ENCODE results near the gene NHERF2.
A peak's percentile ranks its signal among the peaks of the same experiment; 100 is the strongest.
"Not testable (repeated sequence)": the region's sequence is repeated elsewhere in the genome, so short reads cannot be mapped to it uniquely, and the experiment has no call there.

The NHERF2 gene

DNA sequence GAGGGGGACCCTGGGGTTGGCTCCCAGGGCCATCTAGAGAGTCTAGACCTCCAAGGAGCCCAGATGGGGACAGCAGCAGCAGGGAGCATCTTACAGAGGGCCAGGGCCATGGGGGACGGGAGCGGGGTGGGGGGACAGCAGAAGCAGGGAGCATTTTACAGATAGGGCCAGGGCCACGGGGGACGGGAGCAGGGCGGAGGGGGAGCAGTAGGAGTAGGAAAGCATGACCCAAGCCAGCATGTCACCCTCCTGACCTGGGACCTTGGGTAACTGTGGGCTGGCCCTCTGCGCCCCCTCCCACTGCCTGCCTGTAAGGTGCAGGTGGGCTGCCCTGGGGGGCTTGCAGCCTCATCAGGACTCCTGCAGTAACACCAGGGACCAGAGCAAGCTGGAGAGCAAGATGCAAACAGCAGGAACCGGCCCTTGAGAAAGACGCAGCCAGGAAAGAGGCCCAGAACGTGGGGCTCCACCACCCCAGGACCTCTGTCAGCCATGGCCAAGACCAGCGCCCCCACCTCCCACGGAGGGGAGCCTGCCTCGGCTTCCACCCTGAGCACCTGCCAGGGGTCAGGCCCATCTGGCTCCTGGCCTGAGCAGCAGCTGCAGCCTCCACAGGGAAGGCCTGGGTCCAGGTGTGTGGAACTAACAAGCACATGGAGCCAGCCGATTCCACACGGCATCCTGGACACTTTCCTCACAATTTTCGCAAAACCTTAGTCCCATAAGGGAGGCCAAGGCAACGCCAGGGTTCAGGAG lies 19.4 kb upstream of the NHERF2 start:
- DNase-seq = no peak

DNA sequence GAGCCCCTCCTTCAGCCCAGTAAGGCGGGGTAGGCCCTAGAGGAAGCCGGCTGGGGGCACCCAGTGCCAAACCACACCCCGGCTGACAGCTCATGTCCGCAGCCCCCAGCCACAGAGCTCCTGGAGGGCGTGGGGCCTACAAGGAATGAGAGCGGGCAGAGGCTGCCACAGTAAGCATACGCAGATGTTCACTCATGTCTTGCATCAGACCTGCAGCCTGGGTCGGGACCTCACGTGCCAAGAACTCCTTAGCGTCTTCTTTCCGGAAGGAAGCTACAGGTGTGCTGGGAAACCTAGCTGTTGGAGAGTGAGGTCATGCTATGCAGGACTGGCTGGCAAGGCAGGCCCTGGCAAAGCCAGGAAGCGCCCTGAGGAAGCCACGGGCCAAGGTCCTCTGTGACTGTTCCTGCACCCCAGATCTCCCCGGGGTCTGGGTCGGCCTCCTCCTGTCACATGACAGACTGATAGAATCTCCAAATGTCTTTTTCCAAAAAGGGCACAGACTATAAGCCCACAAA lies 18.6 kb upstream of the NHERF2 start:
- no peak for DNase-seq

- peak; percentile 53 for DNase-seq
Measured at GRCh38 chr16:2008631-2009163, 18.0 kb upstream of the NHERF2 start.

GRCh38 chr16:2009164-2009711 lies 17.5 kb upstream of the NHERF2 start:
- no peak for DNase-seq

- peak; percentile 91 for DNase-seq
Measured at GRCh38 chr16:2009791-2010510, 16.8 kb upstream of the NHERF2 start, which contains the start of gene ZNF598. Gene ZNF598 (minus strand): TSS chr16:2009821.

- not testable (repeated sequence) for DNase-seq
Measured at GRCh38 chr16:2011726-2012125, 15.0 kb upstream of the NHERF2 start.

GRCh38 chr16:2013527-2013926 lies 13.2 kb upstream of the NHERF2 start:
- no peak for DNase-seq

- peak; percentile 92 for DNase-seq
Measured at GRCh38 chr16:2015117-2015946, 11.4 kb upstream of the NHERF2 start.

DNA sequence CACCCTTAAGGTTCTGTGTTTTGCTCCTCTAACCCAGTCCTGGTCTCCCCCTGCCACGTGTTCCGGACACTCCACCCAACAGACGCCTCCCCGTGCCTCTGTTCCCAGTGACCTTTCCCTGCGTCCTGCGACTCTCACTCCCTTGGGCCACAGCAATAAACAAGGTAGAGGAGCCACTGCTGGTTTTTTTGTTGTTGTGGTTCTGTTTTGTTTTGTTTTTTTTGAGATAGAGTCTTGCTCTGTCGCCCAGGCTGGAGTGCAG lies 10.8 kb upstream of the NHERF2 start:
- DNase-seq = no peak

DNA sequence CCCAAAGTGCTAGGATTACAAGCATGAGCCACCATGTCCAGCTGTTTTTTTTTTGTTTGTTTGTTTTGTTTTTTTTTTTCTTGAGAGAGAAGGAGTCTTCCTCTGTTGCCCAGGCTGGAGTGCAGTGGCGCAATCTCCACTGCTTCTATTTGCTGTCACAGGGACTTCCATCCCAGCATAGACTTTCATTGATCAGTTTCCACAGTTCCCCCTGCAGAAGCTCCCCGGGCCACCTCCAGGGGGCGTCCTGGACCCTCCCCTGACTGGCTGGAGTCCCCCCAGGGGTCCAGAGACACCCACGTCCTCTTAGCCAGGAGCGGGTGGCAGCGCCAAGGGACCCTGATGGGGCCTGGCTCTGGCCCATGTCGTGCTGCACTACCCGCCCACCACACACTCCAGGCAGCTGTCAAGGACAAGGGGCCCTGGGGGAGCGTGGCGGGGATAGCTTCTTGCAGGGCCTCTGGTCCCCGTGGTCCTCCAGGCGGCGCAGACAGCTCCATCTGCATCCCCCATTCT lies 10.2 kb upstream of the NHERF2 start:
- peak; percentile 63 for DNase-seq

DNA sequence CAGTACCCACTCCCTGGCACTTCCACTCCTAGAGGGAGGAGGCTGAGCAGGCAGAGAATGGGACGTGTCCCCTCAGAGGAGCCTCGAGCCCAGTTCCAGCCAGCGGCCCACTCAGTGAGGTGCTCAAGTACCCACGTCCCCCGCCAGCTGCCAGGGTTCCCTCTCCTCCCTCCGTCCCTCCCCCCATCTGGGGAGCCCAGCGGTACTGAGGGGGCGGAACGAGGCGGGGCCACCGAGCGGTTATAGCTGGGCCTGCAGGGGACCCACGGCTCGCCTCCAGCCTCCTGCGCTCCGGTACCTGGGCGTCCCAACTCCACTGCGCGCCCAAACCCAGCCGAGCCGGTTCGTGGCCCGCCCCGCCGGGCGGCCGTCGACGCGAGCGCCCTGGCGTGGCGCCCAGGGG lies 7.2 kb upstream of the NHERF2 start, which contains the start of gene NPW:
TSS of gene NPW (plus strand) at position 268 of the 403 bp plus-strand sequence.
- peak; percentile 78 for DNase-seq

- DNase-seq = peak; percentile 55
Measured at GRCh38 chr16:2019921-2020831, 6.5 kb upstream of the NHERF2 start.

DNA sequence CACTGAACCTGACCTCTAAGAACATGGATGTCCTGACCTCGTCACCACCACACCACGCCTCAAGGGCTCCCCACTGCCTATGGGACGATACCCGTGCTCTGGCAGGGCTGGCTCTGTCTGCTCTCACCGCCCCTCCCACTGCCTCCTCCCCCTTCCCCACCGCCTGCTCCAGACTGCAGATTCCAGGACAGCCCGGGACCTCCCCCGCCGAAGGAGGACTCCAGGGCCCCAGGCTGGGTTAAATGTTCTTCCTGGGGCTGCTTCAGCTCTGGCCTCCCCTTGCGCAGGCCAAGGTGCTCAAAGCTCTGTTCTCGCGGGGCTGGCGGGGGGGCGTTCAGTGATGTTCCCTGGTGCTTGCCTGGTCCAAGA lies 4.0 kb upstream of the NHERF2 start:
- DNase-seq = no peak

- peak; percentile 94 for DNase-seq
Measured at GRCh38 chr16:2023092-2024031, 3.3 kb upstream of the NHERF2 start.

- no peak for DNase-seq
Measured at GRCh38 chr16:2024032-2024420, 2.7 kb upstream of the NHERF2 start.

DNA sequence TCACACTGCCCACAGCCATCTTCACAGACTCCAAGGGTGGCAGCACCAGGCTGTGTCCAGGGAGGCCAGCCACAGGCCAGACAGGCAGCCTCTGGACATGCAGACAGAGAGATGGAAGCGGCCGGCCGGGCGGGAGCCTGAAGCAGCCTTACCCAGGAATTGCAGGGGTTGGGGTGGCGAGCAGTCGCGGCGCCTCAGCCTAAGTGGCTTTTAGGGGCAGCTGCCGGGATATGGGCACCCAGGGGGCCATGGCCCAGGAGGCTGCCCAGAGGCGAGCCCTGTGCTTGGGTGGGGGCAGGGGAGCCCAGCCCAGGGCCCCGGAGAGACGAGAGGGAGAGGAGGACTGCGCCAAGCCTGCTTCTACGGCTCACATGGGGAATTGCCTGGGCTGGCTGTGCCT lies 1.5 kb upstream of the NHERF2 start:
- DNase-seq = no peak

DNA sequence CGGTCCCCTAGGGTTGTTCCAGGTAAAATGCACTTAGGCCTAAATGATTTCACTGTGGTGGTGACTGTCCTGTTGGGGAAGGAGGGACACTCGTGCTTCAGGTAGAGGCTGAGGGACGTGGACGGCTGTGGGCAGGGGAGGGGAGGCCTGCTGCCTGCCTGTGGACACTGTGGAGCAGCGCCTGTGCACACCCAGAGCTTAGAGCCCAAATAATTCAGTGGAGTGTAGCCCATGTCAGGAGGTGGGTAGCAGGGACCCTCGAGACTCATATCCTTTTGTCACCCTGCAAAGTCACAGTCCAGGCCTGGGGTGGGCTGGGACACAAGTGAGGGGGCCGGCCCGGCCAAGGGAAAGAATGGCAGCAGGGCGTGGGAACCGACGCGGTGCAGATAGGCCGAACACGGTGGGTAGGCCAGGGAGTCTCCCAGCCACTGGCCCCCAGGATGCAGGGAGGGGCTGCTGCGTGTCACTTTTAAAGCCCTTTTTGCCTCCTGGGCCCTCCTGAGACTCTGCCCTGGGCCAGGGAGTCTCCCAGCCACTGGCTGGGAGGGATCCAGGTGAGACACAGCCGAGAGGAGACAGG lies 733 bp upstream of the NHERF2 start:
- DNase-seq = no peak

DNA sequence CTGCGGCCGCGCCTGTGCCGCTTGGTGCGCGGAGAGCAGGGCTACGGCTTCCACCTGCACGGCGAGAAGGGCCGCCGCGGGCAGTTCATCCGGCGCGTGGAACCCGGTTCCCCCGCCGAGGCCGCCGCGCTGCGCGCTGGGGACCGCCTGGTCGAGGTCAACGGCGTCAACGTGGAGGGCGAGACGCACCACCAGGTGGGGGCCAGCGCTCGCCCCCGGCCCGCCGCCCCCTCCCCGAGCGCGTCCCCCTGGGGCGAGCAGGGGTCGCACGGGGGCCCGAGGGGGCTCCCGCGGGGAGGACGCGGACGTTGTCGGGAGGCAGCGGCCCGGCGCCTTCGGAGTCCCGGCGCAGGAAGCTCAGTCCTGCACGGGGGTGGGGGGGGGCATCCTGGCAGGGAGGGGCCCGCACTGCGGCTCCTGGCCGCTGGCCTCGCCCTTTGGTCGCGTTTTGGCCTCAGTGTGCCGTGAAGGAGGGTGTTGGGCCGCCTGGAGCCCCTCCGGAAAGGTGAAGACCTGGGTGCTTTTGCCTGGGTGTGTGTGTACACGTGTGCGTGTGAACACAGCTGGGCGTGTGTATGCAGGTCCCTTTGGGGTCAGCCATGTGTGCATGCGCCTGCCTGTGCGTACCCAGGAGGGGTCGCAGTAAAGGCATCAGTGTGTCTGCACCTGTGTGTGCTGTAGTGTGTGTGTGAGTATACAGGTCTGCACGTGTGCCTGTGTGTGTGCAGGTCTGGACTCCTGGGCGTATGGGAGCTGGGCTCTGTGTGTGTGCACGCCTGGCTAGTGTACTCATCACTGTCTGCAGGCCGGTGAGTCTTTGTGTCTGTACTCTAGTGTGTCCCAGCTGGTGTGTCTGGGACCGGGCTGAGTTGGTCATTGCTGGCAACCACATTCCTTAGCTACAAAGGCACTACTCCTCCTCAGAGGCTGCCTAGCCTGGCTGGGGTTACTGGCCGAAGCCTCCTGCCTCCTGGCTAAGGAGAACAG lies 615 bp downstream of the NHERF2 start:
- DNase-seq = peak; percentile 56

- DNase-seq = no peak
Measured at GRCh38 chr16:2028146-2028545, 1.4 kb downstream of the NHERF2 start.

All from NCI-H82 (cell line).